Lung (tissue), 12 donors: ENCODE measurements around the gene GYS1. TPM values are rescaled to one million over a fixed set of nuclear protein-coding genes. Genes with fewer than 3 reads are reported as not detected.

Experiments used
- ATAC-seq: fragments of 200-7000 bp; cut with Tn5 transposase; one replicate; pipeline ENCODE4 v1.9.1; 2020; ENCODE audit warnings: moderate number of reproducible peaks; ENCODE audit not compliant: insufficient read depth, low FRiP score
- DNase-seq, 3 donors: peaks; one replicate each; pipeline ENCODE4 v3.0.0-alpha.2; 2013 to 2017
- H3K27ac ChIP-seq, 2 donors: one replicate each; pipeline ENCODE4 v1.5.1; 2013; ENCODE audit warnings: mild to moderate bottlenecking in 2 of 2, moderate library complexity in 2 of 2, control low read depth in 1 of 2, inconsistent platforms in 1 of 2, low read depth in 1 of 2, low read length in 1 of 2
- H3K27me3 ChIP-seq, 3 donors: one replicate each; pipeline ENCODE4 v1.5.1; 2013; ENCODE audit warnings: low read length in 2 of 3; ENCODE audit not compliant: control insufficient read depth in 3 of 3, insufficient read depth in 3 of 3
- H3K36me3 ChIP-seq, 4 donors: one replicate each; pipeline ENCODE4 v1.5.1; 2013; ENCODE audit warnings: low read length in 4 of 4, mild to moderate bottlenecking in 1 of 4, moderate library complexity in 1 of 4; ENCODE audit not compliant: control insufficient read depth in 4 of 4, insufficient read depth in 4 of 4
- H3K4me1 ChIP-seq, 5 donors: one replicate each; pipeline ENCODE4 v1.5.1; 2013; ENCODE audit warnings: low read length in 5 of 5, mild to moderate bottlenecking in 2 of 5, moderate library complexity in 1 of 5; ENCODE audit not compliant: control insufficient read depth in 5 of 5, insufficient read depth in 5 of 5
- H3K4me3 ChIP-seq: one replicate; pipeline ENCODE4 v1.5.1; 2013; ENCODE audit warnings: mild to moderate bottlenecking, control low read depth, moderate library complexity
- H3K9ac ChIP-seq, 2 donors: one replicate each; pipeline ENCODE4 v1.5.1; 2013; ENCODE audit warnings: low read length in 2 of 2, control low read depth in 1 of 2; ENCODE audit not compliant: insufficient read depth in 1 of 2
- H3K9me3 ChIP-seq, 4 donors: one replicate each; pipeline ENCODE4 v1.5.1; 2013; ENCODE audit warnings: low read length in 3 of 4, mild to moderate bottlenecking in 1 of 4, moderate library complexity in 1 of 4; ENCODE audit not compliant: control insufficient read depth in 4 of 4, insufficient read depth in 3 of 4
- WGBS, 2 donors: extraction: QIAGEN DNeasy Blood & Tissue Kit; methylation state at CpG; one replicate each; pipeline ENCODE4 v1.1.7; 2013; 5-methylcytosine and 5-hydroxymethylcytosine counted together
- polyA plus RNA-seq, 2 donors: library from polyadenylated mRNA; stranded (reverse); fragments of 200-250 nt; gene quantifications; one replicate each; pipeline ENCODE4 v1.2.1, GENCODE V29; 2013
- total RNA-seq, 2 donors: library from RNA; depleted of rRNA in 1 of 2; stranded (reverse); fragments of >200 nt in 1 of 2; gene quantifications; one replicate each; pipeline ENCODE4 v1.2.1, GENCODE V29; 2014 to 2021
- TF ChIP-seq, protein P1 (sequence below): IDR thresholded peaks from 2 replicates; pipeline ENCODE4 v1.5.1; 2012; ENCODE audit warnings: mild to moderate bottlenecking; ENCODE audit errors: control extremely low read depth, extremely low read depth
- donor health status: control.
- donor health status: control.
- donor health status: Bipolar disorder and iron deficiency.
- donor health status: healthy.
- donor health status: DM: yes; HTN: yes; CAD: no.

The GYS1 gene
- total and polyA plus RNA-seq, 4 donors = 22.7 to 49.7 (median 31.9) TPM

DNA sequence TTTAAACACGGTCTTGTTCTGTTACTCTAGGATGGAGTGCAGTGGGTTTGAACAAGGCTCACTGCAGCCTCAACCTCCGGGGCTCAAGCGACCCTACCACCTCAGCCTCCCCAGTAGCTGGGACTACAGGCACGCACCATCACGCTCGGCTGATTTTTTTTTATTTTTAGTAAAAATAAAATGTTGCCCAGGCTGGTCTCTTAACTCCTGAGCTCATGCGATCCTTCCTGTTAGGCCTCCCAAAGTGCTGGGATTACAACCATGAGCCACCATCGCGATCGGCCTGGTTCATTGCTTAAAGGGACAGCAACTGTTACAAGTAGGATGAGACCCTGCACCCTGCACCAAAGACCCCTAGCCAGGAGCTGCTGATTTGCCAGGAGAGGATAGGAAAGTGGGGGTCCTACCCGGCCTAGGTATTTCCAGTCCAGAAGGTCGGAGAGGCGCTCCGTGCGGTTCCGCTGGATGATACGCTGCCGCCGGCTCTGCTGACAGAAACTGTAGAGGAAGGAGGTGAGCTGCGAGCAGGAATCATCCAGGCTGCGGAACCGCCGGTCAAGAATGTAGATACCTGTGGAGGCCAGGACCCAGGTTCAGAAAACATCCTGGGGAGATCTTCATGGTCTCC is 22.9 kb downstream of the GYS1 start:
- H3K4me1 ChIP-seq = peaks cover 0 to 12% (median 0%) of the 10 kb centered on the region in 5 donors
- ATAC-seq (no peak), DNase-seq (no peak)
- no peak overlapping the region for H3K27ac ChIP-seq
- H3K9ac ChIP-seq = no peak overlapping the region
- H3K4me3 ChIP-seq = no peak overlapping the region
- H3K27me3 ChIP-seq = no peaks in the 10 kb centered on the region
- no peaks in the 10 kb centered on the region for H3K9me3 ChIP-seq
- TF ChIP-seq, protein P1, sequence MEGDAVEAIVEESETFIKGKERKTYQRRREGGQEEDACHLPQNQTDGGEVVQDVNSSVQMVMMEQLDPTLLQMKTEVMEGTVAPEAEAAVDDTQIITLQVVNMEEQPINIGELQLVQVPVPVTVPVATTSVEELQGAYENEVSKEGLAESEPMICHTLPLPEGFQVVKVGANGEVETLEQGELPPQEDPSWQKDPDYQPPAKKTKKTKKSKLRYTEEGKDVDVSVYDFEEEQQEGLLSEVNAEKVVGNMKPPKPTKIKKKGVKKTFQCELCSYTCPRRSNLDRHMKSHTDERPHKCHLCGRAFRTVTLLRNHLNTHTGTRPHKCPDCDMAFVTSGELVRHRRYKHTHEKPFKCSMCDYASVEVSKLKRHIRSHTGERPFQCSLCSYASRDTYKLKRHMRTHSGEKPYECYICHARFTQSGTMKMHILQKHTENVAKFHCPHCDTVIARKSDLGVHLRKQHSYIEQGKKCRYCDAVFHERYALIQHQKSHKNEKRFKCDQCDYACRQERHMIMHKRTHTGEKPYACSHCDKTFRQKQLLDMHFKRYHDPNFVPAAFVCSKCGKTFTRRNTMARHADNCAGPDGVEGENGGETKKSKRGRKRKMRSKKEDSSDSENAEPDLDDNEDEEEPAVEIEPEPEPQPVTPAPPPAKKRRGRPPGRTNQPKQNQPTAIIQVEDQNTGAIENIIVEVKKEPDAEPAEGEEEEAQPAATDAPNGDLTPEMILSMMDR = no peak
- peaks cover 14 to 61% (median 30%) of the 10 kb centered on the region in 4 donors for H3K36me3 ChIP-seq
- 90 to 96% methylated on average over 23 of the region's 23 CpGs for WGBS, 2 donors

DNA sequence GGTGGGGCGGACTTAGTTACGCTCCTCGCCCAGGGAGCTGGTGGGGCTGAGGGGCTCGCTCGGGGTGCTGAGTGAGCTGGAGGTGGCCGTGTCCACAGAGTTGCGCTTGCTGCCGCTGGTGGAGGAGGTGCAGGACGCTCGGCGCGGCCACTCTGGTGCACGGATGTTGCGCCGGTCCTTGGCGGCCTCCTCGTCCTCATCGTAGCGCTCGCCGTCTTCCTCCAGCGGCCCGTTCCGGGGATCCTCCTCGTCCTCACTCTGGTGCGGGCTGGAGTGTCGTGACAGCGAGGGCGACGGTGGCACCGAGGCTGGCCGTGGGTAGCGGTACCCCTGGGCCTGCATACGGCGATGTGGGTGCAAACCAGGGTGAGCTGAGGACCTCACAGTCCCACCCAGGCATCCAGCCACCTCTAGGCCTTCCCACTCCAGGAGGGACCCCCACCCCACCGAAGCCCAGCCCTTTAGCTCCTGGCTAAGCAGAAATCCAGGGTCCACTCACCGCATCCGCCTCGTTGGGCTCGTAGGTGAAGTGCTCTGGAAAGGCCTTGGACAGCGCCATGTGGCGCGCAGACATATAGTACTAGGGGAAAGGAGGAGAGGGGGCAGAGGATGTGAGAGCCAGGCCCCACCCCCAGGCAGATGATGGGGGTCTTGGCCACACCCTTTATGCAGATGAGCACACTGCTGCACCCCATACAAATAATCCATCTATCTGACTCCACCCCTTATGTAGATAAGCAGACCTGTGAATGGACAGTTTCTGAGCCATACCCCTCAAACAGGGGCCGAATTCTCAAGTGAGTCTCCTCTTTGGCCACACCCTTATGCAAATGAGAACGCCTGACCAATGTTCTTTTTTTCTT is 23.6 kb downstream of the GYS1 start:
- 94 to 97% methylated on average over 44 to 45 of the region's 45 CpGs for WGBS, 2 donors
- DNase-seq = no peak

DNA sequence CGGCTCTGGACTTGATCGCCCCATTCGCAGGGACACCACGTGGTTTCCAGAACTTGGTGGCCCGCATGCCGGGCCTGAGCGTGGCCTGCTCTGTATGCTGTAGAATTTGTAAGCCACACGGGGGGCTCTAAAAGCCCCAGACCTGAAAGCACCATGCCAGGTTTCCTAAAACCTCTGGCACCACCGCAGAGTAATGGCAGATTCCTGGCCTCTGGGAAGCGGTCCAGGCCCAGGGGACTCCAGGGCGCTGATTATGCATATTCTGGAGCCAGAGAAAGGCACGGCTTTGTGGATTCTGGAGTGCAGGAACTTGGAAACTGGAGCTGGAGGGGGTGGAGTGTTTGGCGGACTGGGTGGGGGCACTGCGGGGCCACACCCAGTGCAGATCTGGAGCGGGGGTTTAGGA is 24.3 kb downstream of the GYS1 start:
- Histone ChIP-seq H3K27ac (no peak overlapping the region), H3K36me3 (peaks cover 12 to 53% (median 24%) of the 10 kb centered on the region in 4 donors)
- 88 to 93% methylated on average over 15 of the region's 15 CpGs for WGBS, 2 donors

More for the DNA sequence above, 23.6 kb downstream of the GYS1 start:
- H3K36me3 ChIP-seq = peaks cover 14 to 60% (median 29%) of the 10 kb centered on the region in 4 donors
- H3K27me3 ChIP-seq = no peaks in the 10 kb centered on the region
- peaks cover 0 to 14% (median 2%) of the 10 kb centered on the region in 5 donors for H3K4me1 ChIP-seq
- TF ChIP-seq, protein P1 = no peak
- no peak for ATAC-seq
- H3K9ac ChIP-seq = no peak overlapping the region
- no peak overlapping the region for H3K27ac ChIP-seq
- H3K9me3 ChIP-seq = no peaks in the 10 kb centered on the region
- no peak overlapping the region for H3K4me3 ChIP-seq

More for the DNA sequence above, 24.3 kb downstream of the GYS1 start:
- DNase-seq (no peak), ATAC-seq (no peak)
- Histone ChIP-seq H3K9ac (no peak overlapping the region), H3K4me3 (no peak overlapping the region), H3K27me3 (no peaks in the 10 kb centered on the region), H3K4me1 (peaks cover 0 to 21% (median 8%) of the 10 kb centered on the region in 5 donors), H3K9me3 (no peaks in the 10 kb centered on the region)
- TF ChIP-seq, protein P1 = no peak
